Uterus (tissue), 4 donors: ENCODE data around the gene ERF. TPM values are rescaled to one million over a fixed set of nuclear protein-coding genes. Genes with fewer than 3 reads are reported as not detected.

ENCODE experiments used
- DNase-seq, 2 donors: peaks; one replicate each; pipeline ENCODE4 v3.0.0-alpha.2; 2019 to 2020
- H3K27ac ChIP-seq, 2 donors: fragments of 200-600 bp; sonication (generic); 1 replicate in 1 of 2; 2 replicates in 1 of 2; pipeline ENCODE4 v1.5.1; 2016 to 2018
- H3K27me3 ChIP-seq, 2 donors: fragments of 200-600 bp; sonication (generic); one replicate each; pipeline ENCODE4 v1.5.1; 2018 to 2019; ENCODE audit warnings: control low read depth in 1 of 2
- H3K36me3 ChIP-seq, 2 donors: fragments of 200-600 bp; sonication (generic); one replicate each; pipeline ENCODE4 v1.5.1; 2019; ENCODE audit warnings: control low read depth in 1 of 2
- H3K4me1 ChIP-seq, 2 donors: fragments of 200-600 bp; sonication (generic); one replicate each; pipeline ENCODE4 v1.5.1; 2018 to 2019; ENCODE audit warnings: control low read depth in 1 of 2
- H3K4me3 ChIP-seq, 2 donors: fragments of 200-600 bp; sonication (generic); 1 replicate in 1 of 2; 2 replicates in 1 of 2; pipeline ENCODE4 v1.5.1; 2018 to 2019; ENCODE audit warnings: mild to moderate bottlenecking in 1 of 2
- H3K9me3 ChIP-seq, 2 donors: fragments of 200-600 bp; sonication (generic); one replicate each; pipeline ENCODE4 v1.5.1; 2019; ENCODE audit warnings: control low read depth in 1 of 2
- CTCF ChIP-seq, 4 experiments: fragments of 200-600 bp in 2 of 4; fragments of 450-650 bp in 2 of 4; sonication (generic) in 2 of 4; IDR thresholded peaks; one replicate each; pipeline ENCODE4 v1.5.1; 2016 to 2019; ENCODE audit warnings: antibody characterized with exemption in 4 of 4, mild to moderate bottlenecking in 2 of 4, moderate library complexity in 1 of 4
- POLR2A ChIP-seq, 2 donors: fragments of 450-650 bp; IDR thresholded peaks; one replicate each; pipeline ENCODE4 v1.6.1; 2016; ENCODE audit warnings: antibody characterized with exemption in 2 of 2, mild to moderate bottlenecking in 1 of 2, moderate library complexity in 1 of 2
- intact Hi-C: fragments of 100-400 bp; cut with DNase I; formaldehyde crosslinking; loops from one replicate; pipeline ENCODE4 v1.15.1; 2023; ENCODE audit warnings: low total_unique reads
- total RNA-seq, 4 donors: library from RNA; depleted of rRNA in 3 of 4; stranded (reverse); fragments of >200 nt in 3 of 4; gene quantifications; one replicate each; pipeline versions ENCODE4 v1.1.0 to v1.2.4, GENCODE V29; 2014 to 2023
- donor health status: DM: yes; HTN: yes; CAD: no.

Gene ERF
- total RNA-seq, 4 donors from 2014 or later: 14.1 to 141 (median 42.9) TPM

- peak overlapping the region; percentile 97 for H3K27ac ChIP-seq
- H3K9me3 ChIP-seq: no peaks in the 10 kb centered on the region
- peak overlapping the region; percentile 58 to 87 for H3K4me3 ChIP-seq
- no peaks in the 10 kb centered on the region for H3K27me3 ChIP-seq
- TF ChIP-seq POLR2A (IDR thresholded peaks at IDR 0.05) (no peak), CTCF (IDR thresholded peaks at IDR 0.05) (no peak)
- peak; percentile 51 to 71 for DNase-seq
- H3K4me1 ChIP-seq: peaks cover 6 to 66% of the 10 kb centered on the region in 2 donors
- intact Hi-C loops: no loop called here
- H3K36me3 ChIP-seq: no peaks in the 10 kb centered on the region
Observed at GRCh38 chr19:42281827-42282762, 27.2 kb upstream of the ERF start.

- DNase-seq: peak; percentile 75
- Histone ChIP-seq H3K27ac (peak overlapping the region; percentile 97), H3K27me3 (no peaks in the 10 kb centered on the region), H3K4me3 (peak overlapping the region; percentile 58 to 87), H3K36me3 (no peaks in the 10 kb centered on the region), H3K9me3 (no peaks in the 10 kb centered on the region), H3K4me1 (peaks cover 6 to 60% of the 10 kb centered on the region in 2 donors)
- TF ChIP-seq POLR2A (IDR thresholded peaks at IDR 0.05): peak in 1 of 2 donors; percentile 26
- TF ChIP-seq CTCF (IDR thresholded peaks at IDR 0.05): peak in 1 of 4 experiments; percentile 21
- intact Hi-C loops: no loop called here
Observed at GRCh38 chr19:42281146-42281826, 26.4 kb upstream of the ERF start.

GRCh38 chr19:42280815-42281145 is 25.9 kb upstream of the ERF start:
- TF ChIP-seq POLR2A (IDR thresholded peaks at IDR 0.05) (no peak), CTCF (IDR thresholded peaks at IDR 0.05) (no peak)
- Histone ChIP-seq H3K27me3 (no peaks in the 10 kb centered on the region), H3K9me3 (no peaks in the 10 kb centered on the region), H3K27ac (peak overlapping the region; percentile 97), H3K4me3 (peak overlapping the region; percentile 58 to 87), H3K36me3 (no peaks in the 10 kb centered on the region), H3K4me1 (peaks cover 6 to 55% of the 10 kb centered on the region in 2 donors)
- peak; percentile 86 to 90 for DNase-seq
- intact Hi-C loops: no loop called here

GRCh38 chr19:42279902-42280814 is 25.2 kb upstream of the ERF start:
- Histone ChIP-seq H3K9me3 (no peaks in the 10 kb centered on the region), H3K27me3 (no peaks in the 10 kb centered on the region), H3K4me3 (peak overlapping the region; percentile 58 to 87), H3K4me1 (peaks cover 6 to 49% of the 10 kb centered on the region in 2 donors), H3K36me3 (no peaks in the 10 kb centered on the region), H3K27ac (peak overlapping the region; percentile 97)
- TF ChIP-seq CTCF (IDR thresholded peaks at IDR 0.05): peak; percentile 91 to 95 (median 94)
- TF ChIP-seq POLR2A (IDR thresholded peaks at IDR 0.05): peak in 1 of 2 donors; percentile 66
- intact Hi-C loops: no loop called here
- peak; percentile 94 to 95 for DNase-seq
